ENCODE data around the gene KCNQ5.

Gene KCNQ5

DNA sequence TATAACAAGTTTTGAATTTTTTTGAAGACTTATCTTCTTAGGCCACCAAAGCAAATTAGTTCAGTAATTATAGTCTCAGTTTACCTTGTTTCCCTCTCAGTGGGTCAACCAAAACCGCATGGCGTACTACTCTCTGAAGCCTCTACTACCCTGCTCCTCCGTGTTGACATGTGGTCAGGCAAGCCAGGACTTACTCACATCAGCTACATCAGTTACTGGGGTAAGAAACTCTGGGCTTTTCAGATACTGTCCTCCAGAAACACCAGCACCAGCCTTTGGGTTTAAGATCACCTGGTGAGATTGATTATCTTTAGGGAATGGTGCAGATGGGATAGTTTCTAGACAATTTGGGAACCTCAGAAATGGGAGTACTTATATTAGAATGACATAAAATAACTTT is 55.1 kb downstream of the KCNQ5 start:
- no peak for DNase-seq (ENCODE audit: low read depth)

DNA sequence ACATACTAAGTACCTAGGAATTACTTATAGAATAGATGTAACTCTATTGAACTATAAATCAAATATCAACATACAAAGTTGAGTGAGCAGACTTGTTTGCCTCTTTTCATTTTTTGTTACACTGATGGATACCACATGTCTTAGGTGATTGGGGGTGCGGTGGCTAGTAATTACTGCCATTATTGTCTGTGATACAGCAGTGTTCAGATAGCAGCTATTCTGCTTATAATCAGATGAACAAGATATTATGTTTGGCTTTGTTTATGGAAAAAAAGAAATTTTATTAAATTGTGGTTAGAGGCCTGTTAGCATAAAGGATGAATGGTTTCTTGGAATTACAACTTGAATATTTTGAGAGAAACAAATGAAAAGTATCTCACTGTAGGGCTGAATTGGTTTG is 55.9 kb downstream of the KCNQ5 start:
- no peak for DNase-seq (ENCODE audit: low read depth)

DNA sequence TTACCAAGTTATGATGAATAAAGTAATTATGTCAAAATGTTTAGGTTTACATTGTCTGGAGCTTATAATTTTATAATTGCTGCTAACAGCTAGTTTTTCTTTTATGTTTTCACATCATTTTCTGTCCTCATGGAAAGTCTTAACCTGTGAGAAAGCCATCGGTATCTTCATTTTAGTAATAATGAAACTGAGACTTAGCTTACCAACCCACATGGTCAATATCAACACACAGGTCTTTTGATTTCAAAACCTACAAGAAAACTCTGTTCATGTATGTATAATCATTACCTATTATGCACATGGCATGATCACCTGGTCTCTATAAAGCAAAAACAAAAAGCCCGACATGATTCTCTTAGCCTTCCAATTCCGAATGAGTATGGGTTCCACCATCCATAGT is 61.9 kb downstream of the KCNQ5 start:
- no peak for DNase-seq (ENCODE audit: low read depth)

DNA sequence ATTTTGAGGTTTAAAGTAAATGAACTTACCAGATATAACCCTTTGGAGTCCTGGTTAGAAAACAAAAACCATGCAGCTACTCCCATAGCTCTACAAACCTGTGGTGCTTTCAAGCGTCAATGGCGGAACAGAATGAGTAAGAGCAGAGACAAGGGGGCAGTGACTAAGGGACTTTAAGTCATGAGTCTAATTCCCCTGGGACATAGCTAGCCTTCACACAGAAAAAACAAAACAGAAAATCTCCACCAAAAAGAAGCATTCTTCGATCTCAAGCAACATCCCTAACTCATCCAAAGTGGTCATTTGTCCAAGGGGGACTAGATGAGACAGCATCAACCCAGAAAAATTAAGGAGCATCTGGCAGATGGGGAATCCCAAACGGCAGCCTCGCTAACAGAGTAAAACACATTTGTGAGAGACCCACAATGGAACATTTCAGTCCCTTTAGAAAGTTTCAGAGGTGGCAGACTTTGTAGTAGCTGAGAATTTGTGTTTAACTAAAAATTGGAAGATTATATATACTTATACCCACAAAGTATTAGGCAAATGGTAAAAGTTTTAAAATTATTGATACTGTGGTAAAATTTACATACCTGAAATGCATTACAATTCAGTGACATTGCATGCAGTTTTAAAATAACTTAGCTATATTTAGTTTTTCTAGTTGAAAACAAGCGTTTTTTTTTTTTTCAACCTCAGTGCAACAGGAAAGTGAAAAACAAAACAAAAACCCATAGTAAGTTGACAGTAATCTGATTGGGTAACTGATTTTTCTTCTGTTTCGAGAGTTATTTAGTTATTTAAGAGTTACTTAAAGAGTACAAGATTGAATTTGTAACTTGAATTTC is 67.5 kb downstream of the KCNQ5 start:
- DNase-seq (ENCODE audit: low read depth), result no peak

DNA sequence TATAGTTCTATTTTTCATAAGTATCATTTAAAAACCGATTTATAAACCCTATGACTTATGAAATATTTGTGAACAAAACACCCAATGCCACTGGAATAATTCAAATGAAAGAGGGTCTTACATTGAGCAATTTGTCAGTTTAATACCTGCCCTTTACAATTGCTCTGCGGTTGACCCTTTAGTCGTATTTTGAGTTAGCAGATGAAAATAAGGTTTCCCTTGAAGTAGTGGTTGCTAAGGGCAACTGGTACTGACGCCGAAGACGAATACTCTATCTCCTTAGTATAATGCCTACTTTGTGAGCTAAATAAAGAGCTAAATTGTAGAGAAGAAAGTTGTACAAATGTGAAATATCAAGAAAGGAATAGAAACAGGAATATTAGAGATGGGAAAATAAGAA is 69.4 kb downstream of the KCNQ5 start:
- no peak for DNase-seq (ENCODE audit: low read depth)

DNA sequence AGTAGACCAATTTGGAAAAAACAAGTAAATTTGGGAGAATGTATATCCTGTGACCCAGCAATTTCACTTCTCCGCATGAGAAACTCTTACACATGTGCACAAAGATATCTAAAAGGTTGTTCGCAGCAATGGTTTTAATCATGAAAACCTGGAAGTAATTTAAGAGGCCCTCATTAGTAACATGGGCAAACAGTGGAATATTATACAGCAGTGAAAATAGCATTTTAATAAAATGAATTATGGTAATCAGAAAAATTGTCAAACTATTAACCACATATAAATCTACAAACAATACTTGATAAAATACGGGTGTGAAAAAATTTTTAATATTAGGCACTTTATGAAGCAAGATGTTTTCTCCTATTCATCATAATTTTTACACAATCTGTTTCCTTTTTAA is 74.2 kb downstream of the KCNQ5 start:
- DNase-seq (ENCODE audit: low read depth), result no peak

DNA sequence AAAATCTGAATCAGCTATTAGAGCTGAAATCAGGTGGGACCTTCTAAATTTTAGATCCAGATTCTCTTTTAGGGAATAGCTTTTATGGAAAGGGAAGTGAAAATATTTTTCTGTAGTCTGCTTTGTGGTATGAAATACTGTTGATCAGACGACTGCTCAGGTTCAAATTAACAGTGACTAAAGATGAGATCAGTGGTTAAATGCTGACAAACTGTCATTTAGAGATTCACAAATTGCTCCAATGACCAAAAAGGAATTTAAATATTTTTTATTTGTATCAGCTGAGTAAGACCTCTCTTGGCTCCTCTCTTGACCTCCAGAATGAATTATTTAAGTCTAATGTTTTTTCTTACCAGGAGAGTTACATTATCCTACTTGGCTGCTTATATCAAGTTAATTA is 77.3 kb downstream of the KCNQ5 start:
- no peak for DNase-seq (ENCODE audit: low read depth)

DNA sequence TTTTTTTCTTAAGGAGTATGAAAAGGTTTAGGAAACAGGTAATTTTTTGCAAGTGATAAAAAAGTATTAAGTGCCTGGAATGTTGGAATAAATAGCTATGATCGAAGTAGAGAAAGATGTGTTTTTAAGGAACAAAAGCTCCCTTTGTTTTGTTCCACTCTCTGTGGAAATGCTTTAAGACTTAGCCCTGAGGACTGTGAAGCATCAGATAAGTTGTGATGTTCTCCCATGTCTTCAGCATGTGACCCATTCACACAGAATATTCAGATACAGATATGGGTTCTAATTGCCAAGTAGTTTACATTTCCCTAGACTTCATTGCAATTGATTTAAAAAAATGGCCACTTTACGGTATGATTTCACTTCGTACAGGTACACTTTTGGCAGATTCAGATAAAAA is 80.6 kb downstream of the KCNQ5 start:
- DNase-seq (ENCODE audit: low read depth), result no peak

DNA sequence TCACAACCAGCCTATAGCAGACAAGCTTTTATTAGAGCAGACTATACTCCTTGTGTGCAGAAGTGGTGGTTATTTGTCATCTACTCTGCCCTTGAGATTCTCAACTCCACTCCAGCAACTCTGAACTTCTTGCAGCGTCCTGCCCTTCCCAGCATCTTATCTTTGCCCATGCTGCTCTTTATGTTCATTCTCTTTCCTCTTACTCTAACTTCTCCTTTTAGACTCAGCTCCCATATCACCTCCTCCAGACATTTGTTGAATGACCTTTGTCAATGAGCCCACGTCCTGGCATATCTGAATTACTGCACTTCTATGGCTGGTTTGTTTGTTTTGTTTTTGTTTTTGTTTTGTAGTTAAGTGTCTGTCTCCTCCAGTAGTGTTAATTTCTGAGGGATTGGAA is 81.2 kb downstream of the KCNQ5 start:
- DNase-seq (ENCODE audit: low read depth), result no peak

DNA sequence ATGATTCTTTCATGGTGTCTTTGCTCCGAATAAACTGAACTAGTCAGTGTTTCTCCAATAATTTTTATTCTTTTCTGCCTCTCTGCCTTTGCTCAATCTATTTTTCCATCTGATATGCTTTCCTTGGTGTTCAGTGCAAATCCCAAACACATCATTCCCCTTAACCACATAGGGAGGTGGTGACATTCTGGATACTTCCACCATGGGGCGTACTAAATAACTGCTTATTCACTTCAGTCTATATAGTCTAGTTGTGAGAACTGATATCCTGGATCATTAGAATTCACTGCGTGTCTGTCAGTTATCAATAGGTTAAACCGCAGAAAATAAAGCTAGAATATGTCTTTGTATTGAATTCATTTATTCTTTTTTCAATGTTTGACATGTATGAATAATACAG is 83.1 kb downstream of the KCNQ5 start:
- no peak for DNase-seq (ENCODE audit: low read depth)

DNA sequence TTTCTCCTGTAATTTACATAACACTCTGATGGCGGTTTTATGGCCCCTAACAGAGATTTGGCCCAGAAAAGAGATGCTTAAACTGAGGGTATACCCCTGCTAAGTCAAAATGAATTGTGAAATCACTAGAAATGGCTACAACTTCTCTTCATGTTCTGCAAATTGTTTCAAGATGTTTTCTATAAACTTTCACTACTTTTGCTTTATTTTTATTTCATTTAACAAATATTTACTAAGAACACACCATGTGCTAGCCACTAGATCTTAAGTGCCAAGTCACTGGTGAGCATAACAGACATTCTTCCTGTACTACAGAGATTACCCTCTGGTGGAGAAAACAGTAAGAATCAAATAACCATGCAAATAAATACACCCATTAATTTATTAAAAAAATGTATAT is 87.6 kb downstream of the KCNQ5 start:
- no peak for DNase-seq (ENCODE audit: low read depth)

DNA sequence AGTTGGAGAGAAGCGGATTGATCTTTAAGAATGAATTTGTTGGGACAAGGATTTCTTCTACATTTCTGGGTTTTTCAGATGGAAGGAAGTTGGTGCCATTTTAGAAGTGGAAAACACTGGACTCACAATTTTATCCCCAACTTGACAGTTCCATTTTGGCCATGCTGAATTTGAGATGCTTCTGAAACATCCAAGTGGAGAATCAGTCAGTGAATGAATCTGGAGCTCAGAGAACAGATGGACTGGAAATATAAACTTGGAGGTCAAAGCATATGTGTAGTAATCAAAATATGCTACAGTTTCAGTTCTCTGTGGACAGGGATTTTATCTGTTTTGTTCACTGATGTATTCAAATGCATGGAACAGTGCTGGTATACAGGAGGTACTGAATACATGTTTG is 89.9 kb downstream of the KCNQ5 start:
- no peak for DNase-seq (ENCODE audit: low read depth)

DNA sequence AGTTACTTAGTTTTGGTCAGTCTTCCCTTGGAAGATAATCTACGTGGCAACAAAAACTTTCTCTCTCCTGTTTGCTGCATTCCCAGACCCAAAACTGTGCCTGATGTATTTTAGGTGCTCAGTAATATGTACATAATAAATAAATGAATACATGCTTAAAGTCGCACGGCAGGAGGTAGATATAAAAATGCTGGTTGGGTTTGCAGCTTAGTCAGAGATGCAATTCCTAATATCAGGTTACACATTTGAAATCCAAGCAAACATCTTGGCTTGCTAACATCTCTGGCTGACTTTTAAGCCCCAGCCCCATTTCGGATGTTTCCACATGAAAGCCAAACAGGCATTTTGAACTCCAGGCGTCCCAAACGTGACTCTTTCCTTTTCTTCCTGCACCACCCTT is 91.0 kb downstream of the KCNQ5 start:
- DNase-seq (ENCODE audit: low read depth), result no peak

DNA sequence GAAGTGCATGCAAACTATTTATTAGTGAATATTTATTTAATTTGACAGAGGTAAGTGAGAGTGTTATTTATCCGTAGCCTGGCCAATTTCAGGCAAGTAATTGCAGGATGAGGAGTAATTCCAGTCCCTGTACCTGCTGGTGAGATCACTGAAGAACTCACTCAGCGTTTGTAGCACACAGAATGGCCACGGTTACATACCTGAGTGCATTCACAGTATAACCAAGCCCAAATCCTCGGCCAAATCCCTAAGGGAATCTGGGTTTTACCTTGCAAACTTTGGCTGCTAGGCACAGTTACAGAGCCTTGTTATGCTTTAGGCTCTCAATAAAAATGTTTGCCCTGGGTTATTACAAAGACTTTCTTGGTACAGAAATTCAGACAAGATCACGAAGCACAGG is 93.3 kb downstream of the KCNQ5 start:
- no peak for DNase-seq (ENCODE audit: low read depth)

DNA sequence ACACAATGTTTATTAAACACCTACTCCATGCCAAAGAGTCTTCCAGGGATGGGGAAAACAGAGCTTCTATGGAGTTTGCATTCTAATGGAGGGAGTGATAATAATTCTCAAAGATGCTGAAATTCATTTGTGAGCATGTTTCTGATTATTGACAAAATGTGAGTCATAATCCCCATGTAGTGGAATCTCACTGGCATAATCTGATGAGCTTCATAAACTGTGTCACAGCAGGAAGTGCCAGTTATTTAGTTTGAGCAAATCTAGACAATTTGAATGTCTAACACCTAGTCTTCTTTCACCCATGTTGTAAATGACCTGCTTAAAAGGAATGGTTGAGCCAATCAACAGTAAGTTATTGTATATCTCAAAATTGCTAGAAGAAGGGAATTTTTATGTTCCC is 95.1 kb downstream of the KCNQ5 start:
- no peak for DNase-seq (ENCODE audit: low read depth)

DNA sequence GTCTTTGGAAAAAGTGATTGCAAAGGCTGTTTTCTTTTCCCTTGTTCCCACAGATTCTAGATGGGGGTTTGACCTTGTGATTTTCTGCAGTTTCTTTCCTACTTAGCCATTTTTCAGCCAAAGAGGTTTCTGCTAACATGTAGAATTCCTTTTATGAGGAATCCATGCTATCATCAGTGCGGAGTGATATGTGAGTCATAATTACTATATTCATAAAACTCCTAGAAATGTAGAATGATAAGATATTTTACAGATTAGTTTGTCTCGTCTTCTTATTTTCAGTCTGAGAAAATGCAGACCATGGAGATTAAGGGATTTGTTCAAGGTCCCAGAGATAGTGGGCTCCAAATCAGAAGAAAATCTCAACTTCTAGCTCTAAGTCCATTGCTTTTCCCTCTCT is 98.6 kb downstream of the KCNQ5 start:
- DNase-seq (ENCODE audit: low read depth), result no peak

DNA sequence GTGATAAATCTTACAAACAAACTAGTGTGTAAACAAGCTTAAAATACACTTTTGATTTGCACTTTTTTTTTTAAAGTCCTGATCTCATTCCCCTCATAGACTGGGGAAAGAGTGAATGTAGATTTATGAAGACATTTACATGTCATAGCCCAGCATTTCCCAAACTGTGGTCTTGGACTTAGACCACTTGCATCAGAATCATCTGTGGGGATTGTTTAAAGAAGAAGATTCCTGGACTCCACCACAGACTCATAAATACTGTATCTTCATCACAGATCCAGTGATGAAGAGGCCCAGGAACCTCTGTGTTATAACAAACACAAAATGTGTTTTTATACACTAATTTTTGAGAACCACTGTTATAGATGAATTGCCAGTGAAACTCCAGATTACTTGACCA is 99.5 kb downstream of the KCNQ5 start:
- no peak for DNase-seq (ENCODE audit: low read depth)

DNA sequence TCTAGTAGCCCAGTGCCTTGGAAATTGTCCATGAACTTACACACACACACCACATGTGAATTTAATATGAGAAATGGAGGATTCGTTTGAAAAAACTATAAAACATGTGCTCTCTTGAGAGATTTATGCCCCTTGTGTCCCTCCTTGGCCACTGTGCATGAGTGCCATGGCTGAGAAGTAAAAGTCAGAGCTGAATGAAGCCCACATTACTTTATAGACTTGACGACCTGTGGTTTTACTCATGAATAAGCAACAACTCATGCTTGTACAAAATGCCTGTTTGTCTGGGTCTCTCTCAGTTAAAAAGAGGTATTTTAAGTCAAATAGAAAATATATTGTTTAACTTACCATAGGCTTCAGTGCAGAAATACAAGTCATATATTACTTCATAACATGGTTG is 102.7 kb downstream of the KCNQ5 start:
- no peak for DNase-seq (ENCODE audit: low read depth)

DNA sequence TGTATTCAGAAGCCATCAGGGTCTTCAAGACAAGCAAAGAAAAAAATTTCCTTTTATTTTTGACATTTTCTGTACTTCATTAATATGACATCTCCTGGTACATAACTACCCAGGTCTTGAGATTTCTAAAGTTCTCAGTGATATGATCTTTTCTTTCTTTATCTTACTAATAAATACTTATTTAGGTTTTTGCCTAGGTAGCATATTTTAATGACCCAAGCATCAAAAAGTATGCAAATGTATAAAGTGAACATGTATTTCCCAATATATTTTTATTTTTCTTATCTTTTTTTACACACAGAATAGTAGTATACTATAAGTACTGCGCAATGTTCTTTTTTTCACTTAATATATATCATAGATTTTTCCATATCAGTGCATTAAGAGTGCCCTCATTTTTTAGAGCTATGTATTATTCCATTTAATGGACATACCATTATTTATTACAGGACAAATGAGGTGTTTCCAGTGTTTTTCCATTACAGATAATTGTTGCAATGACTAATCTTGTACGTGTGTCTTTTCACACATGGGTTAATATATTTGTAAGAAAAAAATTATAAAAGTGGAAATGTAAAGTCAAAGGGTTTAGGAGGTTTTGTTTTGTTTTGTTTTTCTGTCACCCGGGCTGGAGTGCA is 107.0 kb downstream of the KCNQ5 start:
- no peak for DNase-seq (ENCODE audit: low read depth)

DNA sequence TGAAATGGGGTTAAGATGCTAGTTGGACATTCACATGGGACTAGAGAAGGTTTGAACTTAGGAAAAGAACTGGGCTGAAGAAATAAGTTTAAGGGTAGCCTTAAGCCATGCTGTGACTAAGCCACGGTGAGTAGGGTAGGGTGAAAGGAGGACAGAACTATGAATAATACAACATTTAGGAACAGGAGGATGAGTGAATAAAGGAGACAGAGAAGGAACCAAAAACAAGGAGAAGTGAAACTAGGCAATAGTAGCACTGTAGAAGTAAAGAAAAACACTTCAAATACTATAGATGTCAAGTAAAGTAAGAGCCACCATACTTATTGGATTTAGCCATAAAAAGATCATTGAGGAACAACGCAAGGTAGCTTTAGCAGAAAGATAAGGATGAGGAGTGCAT is 111.2 kb downstream of the KCNQ5 start:
- no peak for DNase-seq (ENCODE audit: low read depth)

DNA sequence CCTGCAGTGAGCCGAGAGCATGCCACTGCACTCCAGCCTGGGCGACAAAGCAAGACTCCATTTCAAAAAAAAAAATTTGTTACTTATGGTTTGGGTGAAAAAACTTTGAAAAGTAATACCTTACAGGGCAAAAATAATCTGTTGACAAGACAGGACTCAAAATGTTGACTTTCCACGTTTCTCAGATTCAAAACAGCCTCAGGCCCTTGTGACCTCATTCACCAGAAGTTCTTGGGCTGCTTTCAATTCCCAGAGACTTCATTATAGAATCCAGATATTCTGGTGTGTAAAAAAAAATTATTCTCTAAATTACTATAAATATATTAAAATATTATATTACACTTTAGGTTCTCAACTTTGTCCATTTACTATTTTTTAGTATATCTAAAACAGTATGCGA is 116.2 kb downstream of the KCNQ5 start:
- no peak for DNase-seq (ENCODE audit: low read depth)

DNA sequence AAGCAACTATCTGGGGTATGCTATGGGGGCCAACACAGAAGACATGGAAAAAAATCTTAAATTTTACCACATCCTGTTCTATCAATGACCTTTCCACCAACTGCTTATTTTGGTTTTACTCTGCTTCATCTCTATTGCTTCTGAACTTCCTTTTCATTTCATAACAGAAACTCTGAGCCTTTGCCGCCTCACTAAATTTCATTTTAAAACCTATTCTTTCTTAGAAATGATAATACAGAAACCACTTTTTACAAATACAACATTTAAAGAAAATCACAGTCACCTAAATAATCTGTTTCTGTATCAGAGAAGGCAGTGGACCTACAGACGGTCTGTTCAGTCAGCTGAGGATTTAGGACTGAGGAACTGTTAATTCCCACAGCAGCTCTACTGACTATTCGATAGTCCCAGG is 117.5 kb downstream of the KCNQ5 start:
- no peak for DNase-seq (ENCODE audit: low read depth)

DNA sequence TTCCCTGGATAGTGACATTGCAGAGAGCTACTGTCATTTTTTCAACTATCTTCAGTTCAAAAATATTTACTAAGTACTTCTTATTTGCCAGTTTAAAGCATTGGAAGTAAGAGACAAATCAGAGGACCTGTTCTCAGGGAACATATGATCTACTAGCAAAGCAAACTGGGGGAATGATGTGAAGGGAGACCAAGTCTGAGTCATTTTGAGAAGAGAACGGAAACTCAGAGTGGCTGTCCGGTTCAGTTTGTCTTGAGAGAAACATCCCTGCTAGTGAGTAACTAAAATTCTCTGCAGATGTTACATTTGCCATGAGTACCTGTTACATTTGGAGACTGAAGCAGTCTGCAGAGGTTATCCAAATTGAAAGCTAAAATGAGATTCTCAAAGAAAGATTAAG is 118.3 kb downstream of the KCNQ5 start:
- DNase-seq (ENCODE audit: low read depth), result no peak

DNA sequence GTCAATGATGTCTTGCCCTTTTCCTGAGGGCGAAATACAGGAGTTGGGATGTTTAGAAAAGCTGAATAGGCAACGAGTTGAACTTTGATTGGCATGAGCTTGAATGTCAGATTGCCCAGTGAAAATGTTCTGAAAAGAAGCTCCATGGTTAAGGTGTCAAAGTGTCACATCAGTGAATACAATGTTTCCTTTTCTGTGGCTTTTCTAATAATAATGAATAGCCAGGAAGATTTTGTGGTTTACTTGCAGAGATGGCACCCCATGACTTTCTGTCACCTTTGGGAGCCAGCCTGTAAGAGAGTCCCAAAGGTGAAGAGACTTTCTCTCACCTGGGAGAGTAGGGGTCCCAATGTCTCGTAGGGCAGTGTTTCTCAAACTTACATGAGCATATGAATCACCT is 119.2 kb downstream of the KCNQ5 start:
- DNase-seq (ENCODE audit: low read depth), result no peak

Data from activated T-helper 9 cell treated with anti-CD3 and anti-CD28 coated beads, Interleukin-2, amount 50 U/mL, for 16 hours (primary cell).